ENCODE data around the gene ISY1. TPM values are rescaled to one million over a fixed set of nuclear protein-coding genes. Genes with fewer than 3 reads are reported as not detected.
A peak's percentile ranks its signal among the peaks of the same experiment; 100 is the strongest.

Gene ISY1
- total and polyA plus RNA-seq, 8 donors = 5.4 to 31.5 (median 13.2) TPM

GRCh38 chr3:129078510-129078909 lies 82.4 kb downstream of the ISY1 start:
- 76 to 91% (median 85%) methylated on average over 8 of the region's 8 CpGs for WGBS, 5 donors
- Histone ChIP-seq H3K27ac (peak overlapping the region in 2 of 5 donors; percentile 11 to 74), H3K27me3 (no peaks in the 10 kb centered on the region), H3K4me1 (peaks cover 5 to 22% (median 10%) of the 10 kb centered on the region in 4 donors), H3K4me3 (no peak overlapping the region), H3K36me3 (no peaks in the 10 kb centered on the region), H3K9me3 (no peaks in the 10 kb centered on the region)
- no peak for TF ChIP-seq POLR2A (IDR thresholded peaks at IDR 0.05)
- TF ChIP-seq EP300 (IDR thresholded peaks at IDR 0.05) = no peak
- TF ChIP-seq CTCF (IDR thresholded peaks at IDR 0.05) = no peak
- TF ChIP-seq POLR2AphosphoS5 (IDR thresholded peaks at IDR 0.05) = no peak
- intact Hi-C loops (cut with DNase I; ENCODE audit: low total_unique reads) = no loop called here
- no peak for DNase-seq

Other genes starting within 250 kb of the ISY1 start
- 10 to 100 TPM in 1 of 5 donors, 1 to 10 TPM in 3, under 1 TPM in 1; 0.87 to 13.4 (median 5.2) TPM for gene CFAP92, start 167.0 kb downstream of the ISY1 start, total RNA-seq
- gene CFAP92, start 167.0 kb downstream of the ISY1 start, polyA plus RNA-seq = 1 to 10 TPM in 1 of 3 donors, under 1 TPM in 2; 0.50 to 2.7 (median 0.70) TPM
- 10 to 100 TPM in 3 of 5 donors, 1 to 10 TPM in 2; 1.0 to 13.9 (median 10.3) TPM for gene EFCC1, start 159.8 kb downstream of the ISY1 start, total RNA-seq
- gene EFCC1, start 159.8 kb downstream of the ISY1 start, polyA plus RNA-seq = 10 to 100 TPM in 1 of 3 donors, 1 to 10 TPM in 2; 3.4 to 10.7 (median 8.2) TPM
- gene GP9, start 100.3 kb downstream of the ISY1 start, total RNA-seq = not detected
- not detected for gene GP9, start 100.3 kb downstream of the ISY1 start, polyA plus RNA-seq
- 10 to 100 TPM in 4 of 5 donors, 1 to 10 TPM in 1; 6.1 to 70.6 (median 22.6) TPM for gene RAB43, start 39.3 kb downstream of the ISY1 start, total RNA-seq
- gene RAB43, start 39.3 kb downstream of the ISY1 start, polyA plus RNA-seq = 10 to 100 TPM in 2 of 3 donors, 1 to 10 TPM in 1; 4.3 to 18.1 (median 10.5) TPM
- 100 to 1,000 TPM; 185 to 399 (median 202) TPM for gene CNBP, start 22.8 kb upstream of the ISY1 start, total RNA-seq
- 100 to 1,000 TPM; 315 to 537 (median 323) TPM for gene CNBP, start 22.8 kb upstream of the ISY1 start, polyA plus RNA-seq
- 100 to 1,000 TPM in 4 of 5 donors, 10 to 100 TPM in 1; 38.5 to 356 (median 114) TPM for gene COPG1, start 88.5 kb upstream of the ISY1 start, total RNA-seq
- gene COPG1, start 88.5 kb upstream of the ISY1 start, polyA plus RNA-seq = 100 to 1,000 TPM in 1 of 3 donors, 10 to 100 TPM in 2; 79.8 to 113 (median 88.7) TPM
- gene HMCES, start 117.8 kb upstream of the ISY1 start, total RNA-seq = 10 to 100 TPM; 19.1 to 80.5 (median 26.8) TPM
- gene HMCES, start 117.8 kb upstream of the ISY1 start, polyA plus RNA-seq = 10 to 100 TPM; 16.4 to 37.4 (median 22.5) TPM

Measured in stomach (tissue), 9 donors.